ENCODE data around the gene KCTD3. TPM values are rescaled to one million over a fixed set of nuclear protein-coding genes. Genes with fewer than 3 reads are reported as not detected.

Gene KCTD3
- total RNA-seq, 1 donor from 2014 or later = 46.3 TPM

GRCh38 chr1:215645182-215645581 is 78.1 kb downstream of the KCTD3 start:
- Mint-ChIP-seq H3K4me1 (ENCODE audit: low read depth, unreplicated experiment) (no peaks in the 10 kb centered on the region), H3K27me3 (ENCODE audit: unreplicated experiment) (no peaks in the 10 kb centered on the region), H3K9me3 (ENCODE audit: unreplicated experiment) (no peaks in the 10 kb centered on the region), H3K27ac (ENCODE audit: unreplicated experiment) (no peak overlapping the region), H3K36me3 (ENCODE audit: unreplicated experiment) (no peaks in the 10 kb centered on the region), H3K4me3 (ENCODE audit: unreplicated experiment) (no peak overlapping the region)
- TF ChIP-seq CTCF (IDR thresholded peaks at IDR 0.05; ENCODE audit: partially characterized antibody, unreplicated experiment) = no peak
- no peak for DNase-seq

GRCh38 chr1:215645861-215646260 is 78.8 kb downstream of the KCTD3 start:
- Mint-ChIP-seq H3K4me3 (ENCODE audit: unreplicated experiment) (no peak overlapping the region), H3K27ac (ENCODE audit: unreplicated experiment) (no peak overlapping the region), H3K27me3 (ENCODE audit: unreplicated experiment) (no peaks in the 10 kb centered on the region), H3K4me1 (ENCODE audit: low read depth, unreplicated experiment) (no peaks in the 10 kb centered on the region), H3K36me3 (ENCODE audit: unreplicated experiment) (no peaks in the 10 kb centered on the region), H3K9me3 (ENCODE audit: unreplicated experiment) (no peaks in the 10 kb centered on the region)
- TF ChIP-seq CTCF (IDR thresholded peaks at IDR 0.05; ENCODE audit: partially characterized antibody, unreplicated experiment) = no peak
- DNase-seq = no peak

- no peak for TF ChIP-seq CTCF (IDR thresholded peaks at IDR 0.05; ENCODE audit: partially characterized antibody, unreplicated experiment)
- no peak for DNase-seq
- no peaks in the 10 kb centered on the region for H3K9me3 Mint-ChIP-seq (ENCODE audit: unreplicated experiment)
- H3K4me3 Mint-ChIP-seq (ENCODE audit: unreplicated experiment) = no peak overlapping the region
- no peaks in the 10 kb centered on the region for H3K4me1 Mint-ChIP-seq (ENCODE audit: low read depth, unreplicated experiment)
- H3K27ac Mint-ChIP-seq (ENCODE audit: unreplicated experiment) = no peak overlapping the region
- H3K27me3 Mint-ChIP-seq (ENCODE audit: unreplicated experiment) = no peaks in the 10 kb centered on the region
- no peaks in the 10 kb centered on the region for H3K36me3 Mint-ChIP-seq (ENCODE audit: unreplicated experiment)
Measured at GRCh38 chr1:215647738-215648137, 80.6 kb downstream of the KCTD3 start.

GRCh38 chr1:215648957-215649356 is 81.9 kb downstream of the KCTD3 start:
- Mint-ChIP-seq H3K4me3 (ENCODE audit: unreplicated experiment) (no peak overlapping the region), H3K4me1 (ENCODE audit: low read depth, unreplicated experiment) (no peaks in the 10 kb centered on the region), H3K27ac (ENCODE audit: unreplicated experiment) (no peak overlapping the region), H3K9me3 (ENCODE audit: unreplicated experiment) (no peaks in the 10 kb centered on the region), H3K27me3 (ENCODE audit: unreplicated experiment) (no peaks in the 10 kb centered on the region), H3K36me3 (ENCODE audit: unreplicated experiment) (no peaks in the 10 kb centered on the region)
- TF ChIP-seq CTCF (IDR thresholded peaks at IDR 0.05; ENCODE audit: partially characterized antibody, unreplicated experiment) = no peak
- no peak for DNase-seq

GRCh38 chr1:215650446-215651149 is 83.5 kb downstream of the KCTD3 start:
- no peak for TF ChIP-seq CTCF (IDR thresholded peaks at IDR 0.05; ENCODE audit: partially characterized antibody, unreplicated experiment)
- no peak for DNase-seq
- Mint-ChIP-seq H3K36me3 (ENCODE audit: unreplicated experiment) (no peaks in the 10 kb centered on the region), H3K4me3 (ENCODE audit: unreplicated experiment) (no peak overlapping the region), H3K9me3 (ENCODE audit: unreplicated experiment) (no peaks in the 10 kb centered on the region), H3K4me1 (ENCODE audit: low read depth, unreplicated experiment) (no peaks in the 10 kb centered on the region), H3K27ac (ENCODE audit: unreplicated experiment) (no peak overlapping the region), H3K27me3 (ENCODE audit: unreplicated experiment) (no peaks in the 10 kb centered on the region)
